ENCODE measurements around the gene OSBP2. TPM values are rescaled to one million over a fixed set of nuclear protein-coding genes. Genes with fewer than 3 reads are reported as not detected.

Gene OSBP2
- total RNA-seq: 9.0 and 18.6 TPM in 2 replicates

GRCh38 chr22:30694640-30695350 is at the start of gene OSBP2:
OSBP2 (plus strand) TSS chr22:30694874; CDS start chr22:30694910, 36 bp downstream.

GRCh38 chr22:30667494-30668385 is 26.9 kb upstream of the OSBP2 start, which contains the start of gene DUSP18:
DUSP18 (minus strand) TSS chr22:30667875; CDS start chr22:30664003, 3,872 bp downstream.

Other genes with a start within 250 kb of the OSBP2 start
- not detected in 2 replicates for gene SEC14L3, start 222.9 kb upstream of the OSBP2 start, total RNA-seq
- gene SEC14L4, start 189.2 kb upstream of the OSBP2 start, total RNA-seq: not detected in 2 replicates
- not detected in 2 replicates for gene SEC14L6, start 148.1 kb upstream of the OSBP2 start, total RNA-seq
- gene GAL3ST1, start 120.2 kb upstream of the OSBP2 start, total RNA-seq: not detected in 2 replicates
- gene PES1, start 103.0 kb upstream of the OSBP2 start, total RNA-seq: 61.7 and 89.4 TPM in 2 replicates
- gene TCN2, start 87.7 kb upstream of the OSBP2 start, total RNA-seq: 1.1 and 1.6 TPM in 2 replicates
- 8.7 and 10.4 TPM in 2 replicates for gene SLC35E4, start 59.1 kb upstream of the OSBP2 start, total RNA-seq
- gene DUSP18, start 27.0 kb upstream of the OSBP2 start, total RNA-seq: 4.1 and 7.4 TPM in 2 replicates